Uterus (tissue), 4 donors: Measurements from ENCODE around the gene BID. TPM values are rescaled to one million over a fixed set of nuclear protein-coding genes. Genes with fewer than 3 reads are reported as not detected.

ENCODE experiments used
- DNase-seq, 2 donors: peaks; one replicate each; pipeline ENCODE4 v3.0.0-alpha.2; 2019 to 2020
- H3K27ac ChIP-seq, 2 donors: fragments of 200-600 bp; sonication (generic); 1 replicate in 1 of 2; 2 replicates in 1 of 2; pipeline ENCODE4 v1.5.1; 2016 to 2018
- H3K27me3 ChIP-seq, 2 donors: fragments of 200-600 bp; sonication (generic); one replicate each; pipeline ENCODE4 v1.5.1; 2018 to 2019; ENCODE audit warnings: control low read depth in 1 of 2
- H3K36me3 ChIP-seq, 2 donors: fragments of 200-600 bp; sonication (generic); one replicate each; pipeline ENCODE4 v1.5.1; 2019; ENCODE audit warnings: control low read depth in 1 of 2
- H3K4me1 ChIP-seq, 2 donors: fragments of 200-600 bp; sonication (generic); one replicate each; pipeline ENCODE4 v1.5.1; 2018 to 2019; ENCODE audit warnings: control low read depth in 1 of 2
- H3K4me3 ChIP-seq, 2 donors: fragments of 200-600 bp; sonication (generic); 1 replicate in 1 of 2; 2 replicates in 1 of 2; pipeline ENCODE4 v1.5.1; 2018 to 2019; ENCODE audit warnings: mild to moderate bottlenecking in 1 of 2
- H3K9me3 ChIP-seq, 2 donors: fragments of 200-600 bp; sonication (generic); one replicate each; pipeline ENCODE4 v1.5.1; 2019; ENCODE audit warnings: control low read depth in 1 of 2
- CTCF ChIP-seq, 4 experiments: fragments of 200-600 bp in 2 of 4; fragments of 450-650 bp in 2 of 4; sonication (generic) in 2 of 4; IDR thresholded peaks; one replicate each; pipeline ENCODE4 v1.5.1; 2016 to 2019; ENCODE audit warnings: antibody characterized with exemption in 4 of 4, mild to moderate bottlenecking in 2 of 4, moderate library complexity in 1 of 4
- POLR2A ChIP-seq, 2 donors: fragments of 450-650 bp; IDR thresholded peaks; one replicate each; pipeline ENCODE4 v1.6.1; 2016; ENCODE audit warnings: antibody characterized with exemption in 2 of 2, mild to moderate bottlenecking in 1 of 2, moderate library complexity in 1 of 2
- intact Hi-C: fragments of 100-400 bp; cut with DNase I; formaldehyde crosslinking; loops from one replicate; pipeline ENCODE4 v1.15.1; 2023; ENCODE audit warnings: low total_unique reads
- total RNA-seq, 4 donors: library from RNA; depleted of rRNA in 3 of 4; stranded (reverse); fragments of >200 nt in 3 of 4; gene quantifications; one replicate each; pipeline versions ENCODE4 v1.1.0 to v1.2.4, GENCODE V29; 2014 to 2023
- donor health status: DM: yes; HTN: yes; CAD: no.

The BID gene
- total RNA-seq, 4 donors from 2014 or later = 0.77 to 96.2 (median 10.4) TPM

DNA sequence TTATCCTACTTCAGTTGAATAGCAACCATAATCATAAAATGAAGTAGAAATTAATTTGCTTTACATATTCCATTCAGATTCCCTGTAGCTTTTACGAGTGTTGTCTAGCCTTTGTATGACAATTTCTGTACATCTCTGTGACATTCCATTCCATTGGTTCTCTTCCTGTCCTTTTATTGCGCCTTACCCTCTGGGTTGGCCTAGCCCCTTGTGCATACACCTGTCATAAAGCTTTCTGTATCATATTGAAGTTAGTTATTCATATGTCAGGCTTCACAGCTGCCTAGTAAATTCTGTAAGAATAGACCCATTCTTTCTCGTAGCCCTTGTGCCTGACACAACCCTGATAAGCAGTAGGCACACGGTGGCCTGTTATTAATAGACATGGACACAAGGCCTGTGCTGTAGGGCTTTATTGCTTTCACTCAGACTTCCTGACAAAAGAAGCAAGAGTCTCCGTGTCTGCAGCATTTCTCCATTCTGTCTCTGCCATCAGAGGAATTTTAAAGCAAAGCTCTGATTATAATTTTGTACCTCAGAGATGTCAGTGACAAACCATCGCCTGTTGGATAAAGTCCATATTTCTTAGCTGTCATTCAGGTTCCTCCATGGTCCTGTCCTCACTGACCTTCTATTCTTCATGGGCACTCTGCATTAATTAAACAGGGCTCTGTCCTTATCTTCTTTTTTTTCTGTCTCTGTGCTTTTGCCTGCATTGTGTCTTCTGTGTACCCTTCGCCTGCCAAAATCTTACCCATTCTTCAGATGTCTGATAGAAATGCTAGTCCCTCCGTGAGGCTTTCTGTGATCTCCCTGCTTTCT, 49.4 kb downstream of the BID start:
- DNase-seq = no peak
- no peaks in the 10 kb centered on the region for H3K36me3 ChIP-seq
- H3K27ac ChIP-seq = no peak overlapping the region
- no peaks in the 10 kb centered on the region for H3K4me1 ChIP-seq
- no peaks in the 10 kb centered on the region for H3K9me3 ChIP-seq
- TF ChIP-seq POLR2A (IDR thresholded peaks at IDR 0.05) (no peak), CTCF (IDR thresholded peaks at IDR 0.05) (no peak)
- H3K27me3 ChIP-seq = no peaks in the 10 kb centered on the region
- no peak overlapping the region for H3K4me3 ChIP-seq
- intact Hi-C loops = no loop called here

DNA sequence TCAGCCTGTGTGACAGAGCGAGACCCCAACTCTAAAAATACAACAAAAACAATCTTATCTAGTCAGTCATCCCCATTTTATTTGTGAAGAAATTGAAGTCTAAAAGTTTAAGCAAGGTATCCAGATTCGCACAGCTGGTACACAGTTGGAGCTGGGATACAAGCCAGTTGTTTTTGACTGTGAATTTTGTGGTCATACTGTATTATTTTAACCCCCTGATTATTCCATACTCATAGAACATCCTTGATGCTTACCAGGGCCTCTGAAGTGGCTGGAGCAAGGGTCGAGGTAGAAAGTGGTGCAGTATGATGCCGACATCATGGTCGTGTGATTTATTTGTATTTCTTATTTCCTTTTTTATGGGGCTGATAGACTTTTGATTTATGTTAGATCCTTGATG, 50.0 kb downstream of the BID start:
- intact Hi-C loops = no loop called here
- TF ChIP-seq CTCF (IDR thresholded peaks at IDR 0.05) = no peak
- no peak for TF ChIP-seq POLR2A (IDR thresholded peaks at IDR 0.05)
- no peak for DNase-seq

GRCh38 chr22:17719911-17720310, 54.4 kb downstream of the BID start:
- Histone ChIP-seq H3K36me3 (no peaks in the 10 kb centered on the region), H3K9me3 (no peaks in the 10 kb centered on the region), H3K4me1 (no peaks in the 10 kb centered on the region), H3K27me3 (no peaks in the 10 kb centered on the region), H3K27ac (no peak overlapping the region), H3K4me3 (no peak overlapping the region)
- intact Hi-C loops = no loop called here
- TF ChIP-seq CTCF (IDR thresholded peaks at IDR 0.05) (no peak), POLR2A (IDR thresholded peaks at IDR 0.05) (no peak)
- DNase-seq = no peak

More for the DNA sequence above, 50.0 kb downstream of the BID start:
- H3K4me3 ChIP-seq = no peak overlapping the region
- no peaks in the 10 kb centered on the region for H3K4me1 ChIP-seq
- no peak overlapping the region for H3K27ac ChIP-seq
- no peaks in the 10 kb centered on the region for H3K27me3 ChIP-seq
- no peaks in the 10 kb centered on the region for H3K36me3 ChIP-seq
- H3K9me3 ChIP-seq = no peaks in the 10 kb centered on the region

DNA sequence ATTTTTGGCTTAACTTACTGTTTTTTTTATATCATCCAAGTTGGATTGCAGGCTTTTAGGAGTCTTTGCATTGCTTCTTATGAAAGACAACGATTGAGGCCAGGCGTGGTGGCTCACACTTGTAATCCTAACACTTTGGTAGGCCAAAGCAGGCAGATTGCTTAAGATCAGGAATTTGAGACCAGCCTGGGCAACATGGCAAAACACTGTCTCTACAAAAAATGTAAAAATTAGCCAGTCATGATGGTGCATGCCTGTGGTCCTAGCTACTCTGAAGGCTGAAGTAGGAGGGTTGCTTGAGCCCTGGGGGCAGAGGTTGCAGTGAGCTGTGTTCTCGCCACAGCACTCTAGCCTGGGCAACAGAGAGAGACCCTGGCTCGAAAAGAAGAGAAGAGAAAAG, 56.6 kb downstream of the BID start:
- H3K9me3 ChIP-seq = no peaks in the 10 kb centered on the region
- no peaks in the 10 kb centered on the region for H3K36me3 ChIP-seq
- H3K4me3 ChIP-seq = no peak overlapping the region
- DNase-seq = no peak
- no peak for TF ChIP-seq POLR2A (IDR thresholded peaks at IDR 0.05)
- no peak for TF ChIP-seq CTCF (IDR thresholded peaks at IDR 0.05)
- no peak overlapping the region for H3K27ac ChIP-seq
- H3K27me3 ChIP-seq = no peaks in the 10 kb centered on the region
- no peaks in the 10 kb centered on the region for H3K4me1 ChIP-seq
- intact Hi-C loops = no loop called here

GRCh38 chr22:17716529-17716928, 57.7 kb downstream of the BID start:
- DNase-seq = no peak
- TF ChIP-seq POLR2A (IDR thresholded peaks at IDR 0.05) (no peak), CTCF (IDR thresholded peaks at IDR 0.05) (no peak)
- Histone ChIP-seq H3K27me3 (no peaks in the 10 kb centered on the region), H3K36me3 (no peaks in the 10 kb centered on the region), H3K9me3 (no peaks in the 10 kb centered on the region), H3K27ac (no peak overlapping the region), H3K4me3 (no peak overlapping the region), H3K4me1 (no peaks in the 10 kb centered on the region)
- intact Hi-C loops = no loop called here
